GM12878 (cell line): ENCODE data around the gene CNTN4. TPM values are rescaled to one million over a fixed set of nuclear protein-coding genes. Genes with fewer than 3 reads are reported as not detected.

Source experiments
- ATAC-seq: fragments of 200-7000 bp; cut with Tn5 transposase; 3 replicates; pipeline ENCODE4 v1.9.1; 2020; ENCODE audit warnings: mild to moderate bottlenecking, moderate library complexity
- BruUV-seq: library from RNA; stranded (reverse); fragments of 400-500 nt; replicated peaks from 2 replicates; lab custom pipeline; 2021; lab: Mats Ljungman, UMichigan
- CTCF ChIA-PET: fragments of 300-600 bp; sonication (Branson Sonifier 250); formaldehyde crosslinking; extraction: SDS; loops from one replicate; lab custom pipeline; 2021; ENCODE audit warnings: inconsistent platforms; lab: Yijun Ruan, JAX
- POLR2A ChIA-PET: fragments of 350-600 bp; formaldehyde crosslinking; extraction: SDS; loops from one replicate; lab custom pipeline; 2021; ENCODE audit warnings: inconsistent platforms; lab: Charles Lee
- RAD21 ChIA-PET: fragments of 300-600 bp; sonication (Branson Sonifier 250); formaldehyde crosslinking; loops from one replicate; lab custom pipeline; 2023; ENCODE audit warnings: antibody characterized with exemption; ENCODE audit not compliant: unreplicated experiment; lab: Charles Lee
- SMC1A ChIA-PET: fragments of 300-600 bp; sonication (Branson Sonifier 250); formaldehyde crosslinking; loops from one replicate; lab custom pipeline; 2023; ENCODE audit not compliant: unreplicated experiment, uncharacterized antibody; lab: Charles Lee
- DNase-seq: peaks from one replicate; pipeline ENCODE4 v3.0.0-alpha.2; 2011; ENCODE audit warnings: low read depth, low spot score
- FAIRE-seq: peaks from 3 replicates; lab custom pipeline; 2011; peaks lifted over from hg19 to GRCh38; lab: Jason Lieb, UNC
- H2AFZ ChIP-seq: 2 replicates; pipeline ENCODE4 v1.6.0; 2011; ENCODE audit warnings: low read depth, low read length, control low read depth; ENCODE audit not compliant: control insufficient read depth
- H3K27ac ChIP-seq: 2 replicates; pipeline ENCODE4 v1.5.1; 2011; ENCODE audit warnings: control low read depth; ENCODE audit not compliant: control insufficient read depth, insufficient read depth
- H3K27me3 ChIP-seq, 2 experiments: replicated peaks in 1 of 2; 2 replicates each; pipeline versions ENCODE4 v1.6.0 to v1.6.1; 2011; ENCODE audit warnings: low read length in 1 of 2; ENCODE audit not compliant: control insufficient read depth in 2 of 2, insufficient read depth in 2 of 2
- H3K36me3 ChIP-seq, 2 experiments: 2 replicates each; pipeline ENCODE4 v1.5.1; 2011; ENCODE audit warnings: low read length in 1 of 2; ENCODE audit not compliant: control insufficient read depth in 2 of 2, insufficient read depth in 2 of 2
- H3K4me1 ChIP-seq: 2 replicates; pipeline ENCODE4 v1.6.1; 2011; ENCODE audit warnings: mild to moderate bottlenecking, low read length, moderate library complexity, mixed read lengths; ENCODE audit not compliant: control insufficient read depth, insufficient read depth
- H3K4me2 ChIP-seq: 2 replicates; pipeline ENCODE4 v1.6.0; 2011; ENCODE audit warnings: control low read depth; ENCODE audit not compliant: control insufficient read depth, insufficient read depth
- H3K4me3 ChIP-seq: fragments of 200-600 bp; sonication (generic); 2 replicates; pipeline ENCODE4 v1.5.1; 2016
- H3K79me2 ChIP-seq: 2 replicates; pipeline ENCODE4 v1.6.0; 2011; ENCODE audit warnings: low read length; ENCODE audit not compliant: control insufficient read depth, insufficient read depth
- H3K9ac ChIP-seq: 2 replicates; pipeline ENCODE4 v1.8.0; 2011; ENCODE audit warnings: low read length, control low read depth, mixed read lengths; ENCODE audit not compliant: control insufficient read depth, insufficient read depth
- H3K9me3 ChIP-seq: replicated peaks from 3 replicates; pipeline ENCODE4 v1.5.1; 2011; ENCODE audit warnings: mild to moderate bottlenecking, low read length; ENCODE audit not compliant: control insufficient read depth, insufficient read depth
- H4K20me1 ChIP-seq: 2 replicates; pipeline ENCODE4 v1.6.0; 2011; ENCODE audit not compliant: control insufficient read depth, insufficient read depth
- DPF2 ChIP-seq: fragments of 450-650 bp; IDR thresholded peaks from 2 replicates; pipeline ENCODE4 v1.6.1; 2017; ENCODE audit warnings: mild to moderate bottlenecking
- POLR2AphosphoS2 ChIP-seq: IDR thresholded peaks from 2 replicates; pipeline ENCODE4 v1.6.1; 2011; ENCODE audit warnings: low read depth, mild to moderate bottlenecking, low read length, improper control_type of control experiment, moderate library complexity
- SREBF1 ChIP-seq: IDR thresholded peaks from 2 replicates; pipeline ENCODE4 v1.6.1; 2012; ENCODE audit warnings: mild to moderate bottlenecking, low read length
- SUPT20H ChIP-seq: IDR thresholded peaks from 2 replicates; pipeline ENCODE4 v1.6.1; 2011; ENCODE audit warnings: low read depth, mild to moderate bottlenecking, low read length, moderate library complexity, borderline replicate concordance; ENCODE audit not compliant: control insufficient read depth
- ZNF217 ChIP-seq: fragments of 450-650 bp; IDR thresholded peaks from 2 replicates; pipeline ENCODE4 v1.6.1; 2017; ENCODE audit warnings: antibody characterized with exemption, mild to moderate bottlenecking
- ZNF592 ChIP-seq: fragments of 450-650 bp; IDR thresholded peaks from 2 replicates; pipeline ENCODE4 v1.6.1; 2017; ENCODE audit warnings: mild to moderate bottlenecking, moderate library complexity
- WGBS: methylation state at CpG from one replicate; pipeline ENCODE4 v1.1.6; 2016; ENCODE audit warnings: low lambda C conversion rate; ENCODE audit not compliant: insufficient replicate concordance, insufficient coverage; ENCODE audit errors: missing lambda C conversion rate; 5-methylcytosine and 5-hydroxymethylcytosine counted together
- in situ Hi-C: fragments of 300-500 bp; cut with MboI; formaldehyde crosslinking; loops from 9 replicates; pipeline ENCODE4 v1.14.3; 2018; ENCODE audit warnings: mixed read lengths
- intact Hi-C: fragments of 100-400 bp; cut with micrococcal nuclease; formaldehyde crosslinking; loops from one replicate; pipeline ENCODE4 v1.14.2; 2022; ENCODE audit not compliant: unreplicated experiment
- polyA plus RNA-seq, 11 experiments: library from polyadenylated mRNA; depleted of rRNA in 4 of 11; unstranded in 6 of 11; stranded (reverse) in 5 of 11; fragments of >200 nt; fragmentation: Nextera tagmentation in 4 of 11; fragmentation: Illumina TruSeq in 1 of 11; extraction: Ambion mirVana in 4 of 11; extraction: Trizol in 1 of 11; gene quantifications; 1 replicate in 1 of 11; 2 replicates in 10 of 11; pipeline versions ENCODE4 v1.2.1 to v1.2.3, GENCODE V29; 2011 to 2016; ENCODE audit warnings: inconsistent platforms in 2 of 11, missing spikeins in 2 of 11, low read depth in 1 of 11
- total RNA-seq, 4 experiments: library from RNA; depleted of rRNA in 3 of 4; stranded (reverse); fragments of >200 nt in 3 of 4; fragmentation: Illumina TruSeq in 1 of 4; extraction: Trizol in 1 of 4; gene quantifications; 2 replicates each; pipeline versions ENCODE4 v1.2.1 to v1.2.3, GENCODE V29; 2013 to 2021

CNTN4 gene
- total and polyA plus RNA-seq, 10 of the 15 experiments (the other 5 are each of a cell fraction or from before 2014, with no cell fraction given) = 0.05 to 0.43 (median 0.15) TPM; not detected in 1

GRCh38 chr3:2415083-2415482 lies 316.4 kb downstream of the CNTN4 start:
- RAD21 ChIA-PET = no interaction called here
- SMC1A ChIA-PET = no interaction called here
- ATAC-seq (no peak), DNase-seq (no peak), FAIRE-seq (no peak)
- 0% methylated on average over 1 of the region's 1 CpG for WGBS
- no peak overlapping the region for H3K4me3 ChIP-seq
- no peaks in the 10 kb centered on the region for H3K4me1 ChIP-seq
- H2AFZ ChIP-seq = no peak overlapping the region
- H3K79me2 ChIP-seq = no peaks in the 10 kb centered on the region
- no peak for TF ChIP-seq ZNF592
- TF ChIP-seq DPF2 = no peak
- no peak for TF ChIP-seq SREBF1
- TF ChIP-seq ZNF217 = no peak
- no peak for TF ChIP-seq POLR2AphosphoS2
- no peak for TF ChIP-seq SUPT20H
- H4K20me1 ChIP-seq = no peaks in the 10 kb centered on the region
- H3K27ac ChIP-seq = no peak overlapping the region
- H3K9me3 ChIP-seq = no peaks in the 10 kb centered on the region
- no peaks in the 10 kb centered on the region for H3K36me3 ChIP-seq
- BruUV-seq = no TSS peak
- CTCF ChIA-PET = no interaction called here
- POLR2A ChIA-PET = no interaction called here
- intact Hi-C loops = no loop called here
- no peak overlapping the region for H3K4me2 ChIP-seq
- no peaks in the 10 kb centered on the region for H3K27me3 ChIP-seq
- in situ Hi-C loops = no loop called here
- no peak overlapping the region for H3K9ac ChIP-seq
